HepG2 (cell line): ENCODE data around the gene DDX1. TPM values are rescaled to one million over a fixed set of nuclear protein-coding genes. Genes with fewer than 3 reads are reported as not detected.
A peak's percentile ranks its signal among the peaks of the same experiment; 100 is the strongest.

Experiments
- ATF7 ChIP-seq, 2 experiments: fragments of 450-650 bp in 1 of 2; sonication (generic) in 1 of 2; formaldehyde crosslinking in 1 of 2; IDR thresholded peaks; 2 replicates each; pipeline versions ENCODE4 v1.4.0 to v1.6.1; 2016 to 2020; ENCODE audit warnings: antibody characterized with exemption in 1 of 2, mild to moderate bottlenecking in 1 of 2, missing genetic modification reagents in 1 of 2
- CBX5 ChIP-seq: sonication (generic); formaldehyde crosslinking; IDR thresholded peaks from 2 replicates; pipeline ENCODE4 v1.4.0; 2020; ENCODE audit warnings: missing genetic modification reagents, borderline replicate concordance
- CEBPB ChIP-seq: IDR thresholded peaks from 2 replicates; pipeline ENCODE4 v1.6.1; 2011; ENCODE audit warnings: low read depth, low read length, improper control_type of control experiment, borderline replicate concordance
- FOXO1 ChIP-seq: sonication (generic); formaldehyde crosslinking; IDR thresholded peaks from 2 replicates; pipeline ENCODE4 v1.4.0; 2020; ENCODE audit warnings: missing genetic modification reagents
- HNF4G ChIP-seq, 2 experiments: sonication (generic) in 1 of 2; formaldehyde crosslinking in 1 of 2; IDR thresholded peaks; 2 replicates each; pipeline versions ENCODE4 v1.4.0 to v1.6.1; 2011 to 2020; ENCODE audit warnings: borderline replicate concordance in 2 of 2, low read depth in 2 of 2, mild to moderate bottlenecking in 2 of 2, low read length in 1 of 2, missing genetic modification reagents in 1 of 2, moderate library complexity in 1 of 2
- HOMEZ ChIP-seq: IDR thresholded peaks from 2 replicates; pipeline ENCODE4 v1.6.1; 2016; ENCODE audit warnings: low read depth
- HOXD1 ChIP-seq: sonication (generic); formaldehyde crosslinking; IDR thresholded peaks from 2 replicates; pipeline ENCODE4 v1.5.0; 2020; ENCODE audit warnings: missing genetic modification reagents
- KDM4B ChIP-seq: sonication (generic); formaldehyde crosslinking; IDR thresholded peaks from 2 replicates; pipeline ENCODE4 v1.4.0; 2020; ENCODE audit warnings: missing genetic modification reagents
- MATR3 ChIP-seq: sonication (generic); formaldehyde crosslinking; IDR thresholded peaks from 2 replicates; pipeline ENCODE4 v1.4.0; 2020; ENCODE audit warnings: missing genetic modification reagents
- MTERF4 ChIP-seq: sonication (generic); formaldehyde crosslinking; IDR thresholded peaks from 2 replicates; pipeline ENCODE4 v1.8.0; 2023; ENCODE audit warnings: mild to moderate bottlenecking, missing genetic modification reagents
- PAF1 ChIP-seq: IDR thresholded peaks from 2 replicates; pipeline ENCODE4 v1.6.1; 2016; ENCODE audit warnings: missing genetic modification reagents, missing compliant biosample characterization
- PTBP1 ChIP-seq: fragments of 200-400 bp; formaldehyde crosslinking; IDR thresholded peaks from 2 replicates; pipeline ENCODE4 v1.6.1; 2018; ENCODE audit warnings: low read length, low read depth; ENCODE audit not compliant: poor library complexity, severe bottlenecking
- REPIN1 ChIP-seq: sonication (generic); formaldehyde crosslinking; IDR thresholded peaks from 2 replicates; pipeline ENCODE4 v1.8.0; 2022; ENCODE audit warnings: missing genetic modification reagents, low read depth, mild to moderate bottlenecking, borderline replicate concordance
- THAP8 ChIP-seq: sonication (generic); formaldehyde crosslinking; IDR thresholded peaks from 2 replicates; pipeline ENCODE4 v1.5.1; 2020; ENCODE audit warnings: missing genetic modification reagents, mild to moderate bottlenecking, borderline replicate concordance
- ZMYM2 ChIP-seq: sonication (generic); formaldehyde crosslinking; IDR thresholded peaks from 2 replicates; pipeline ENCODE4 v1.8.0; 2022; ENCODE audit warnings: mild to moderate bottlenecking, missing genetic modification reagents
- ZNF280D ChIP-seq: sonication (generic); formaldehyde crosslinking; IDR thresholded peaks from 2 replicates; pipeline ENCODE4 v1.5.1; 2020; ENCODE audit warnings: mild to moderate bottlenecking, missing genetic modification reagents
- ZNF350 ChIP-seq: sonication (generic); formaldehyde crosslinking; IDR thresholded peaks from 2 replicates; pipeline ENCODE4 v1.4.0; 2020; ENCODE audit warnings: mild to moderate bottlenecking, low read depth, missing genetic modification reagents, borderline replicate concordance
- ZNF414 ChIP-seq: sonication (generic); formaldehyde crosslinking; IDR thresholded peaks from 2 replicates; pipeline ENCODE4 v1.5.0; 2020; ENCODE audit warnings: missing genetic modification reagents
- ZNF446 ChIP-seq: sonication (generic); formaldehyde crosslinking; IDR thresholded peaks from 2 replicates; pipeline ENCODE4 v1.5.0; 2020; ENCODE audit warnings: mild to moderate bottlenecking, missing genetic modification reagents
- ZNF724P ChIP-seq: sonication (generic); formaldehyde crosslinking; IDR thresholded peaks from 2 replicates; pipeline ENCODE4 v1.8.0; 2022; ENCODE audit warnings: missing genetic modification reagents, borderline replicate concordance
- ZNF883 ChIP-seq: sonication (generic); formaldehyde crosslinking; IDR thresholded peaks from 2 replicates; pipeline ENCODE4 v1.5.1; 2020; ENCODE audit warnings: mild to moderate bottlenecking, missing genetic modification reagents; ENCODE audit errors: not compliant biosample characterization
- polyA plus RNA-seq, 8 experiments: library from polyadenylated mRNA; depleted of rRNA in 3 of 8; stranded (reverse) in 7 of 8; unstranded in 1 of 8; fragments of >200 nt; fragmentation: Illumina TruSeq in 4 of 8; extraction: Trizol in 4 of 8; gene quantifications; 2 replicates each; pipeline versions ENCODE4 v1.2.1 to v1.2.3, GENCODE V29; 2011 to 2016; ENCODE audit warnings: low read depth in 4 of 8, missing spikeins in 1 of 8, mixed read lengths in 1 of 8; ENCODE audit not compliant: insufficient read depth in 1 of 8
- total RNA-seq, 5 experiments: library from RNA; depleted of rRNA; stranded (reverse); fragments of >200 nt; fragmentation: Illumina TruSeq; extraction: Trizol; gene quantifications; 2 replicates each; pipeline ENCODE4 v1.2.3, GENCODE V29; 2016; ENCODE audit warnings: low read depth in 1 of 5

Gene DDX1
- total and polyA plus RNA-seq, 2 of the 13 experiments (the other 11 are each of a cell fraction or from before 2014, with no cell fraction given) = 81.6 to 130 TPM

- TF ChIP-seq ZNF446 (CRISPR knock-in tag) = no peak; the same call in 1 of the 2 replicates
- peak; percentile 12 for TF ChIP-seq ZNF883 (CRISPR knock-in tag)
- TF ChIP-seq CBX5 = 0 out of 2 replicates have a peak, but pooled peaks have one; percentile 50
- TF ChIP-seq ZNF280D = no peak
- TF ChIP-seq FOXO1 (CRISPR knock-in tag) = no peak
- TF ChIP-seq MATR3 (CRISPR knock-in tag) = no peak
- no peak for TF ChIP-seq ZMYM2
- no peak for TF ChIP-seq PTBP1
- TF ChIP-seq REPIN1 = no peak
- no peak for TF ChIP-seq KDM4B (CRISPR knock-in tag)
- TF ChIP-seq PAF1 = no peak
- TF ChIP-seq THAP8 (CRISPR knock-in tag) = no peak
- TF ChIP-seq ZNF350 (CRISPR knock-in tag) = no peak; the same call in 1 of the 2 replicates
- TF ChIP-seq HOMEZ = no peak
- TF ChIP-seq HOXD1 = 0 out of 2 replicates have a peak, but pooled peaks have one; percentile 43
- no peak for TF ChIP-seq HNF4G (IDR thresholded peaks at IDR 0.05; ENCODE audit: borderline replicate concordance, low read depth, low read length)
- TF ChIP-seq HNF4G (CRISPR knock-in tag; IDR thresholded peaks at IDR 0.05; ENCODE audit: borderline replicate concordance, low read depth) = no peak
- TF ChIP-seq MTERF4 (CRISPR knock-in tag) = no peak
- no peak for TF ChIP-seq ZNF724P (CRISPR knock-in tag)
- TF ChIP-seq CEBPB = no peak
- TF ChIP-seq ATF7 (IDR thresholded peaks at IDR 0.05) = no peak
- no peak for TF ChIP-seq ATF7 (CRISPR knock-in tag; IDR thresholded peaks at IDR 0.05)
- TF ChIP-seq ZNF414 = 0 out of 2 replicates have a peak, but pooled peaks have one; percentile 10
These were observed 31.3 kb upstream of the DDX1 start (continued) for GRCh38 chr2:15560140-15560987.
